ENCODE measurements around the gene MDN1. TPM values are rescaled to one million over a fixed set of nuclear protein-coding genes. Genes with fewer than 3 reads are reported as not detected.

The MDN1 gene
- total and polyA plus RNA-seq, 2 of the 8 experiments (the other 6 are each of a cell fraction or from before 2014, with no cell fraction given): 53.5 to 179 TPM

DNA sequence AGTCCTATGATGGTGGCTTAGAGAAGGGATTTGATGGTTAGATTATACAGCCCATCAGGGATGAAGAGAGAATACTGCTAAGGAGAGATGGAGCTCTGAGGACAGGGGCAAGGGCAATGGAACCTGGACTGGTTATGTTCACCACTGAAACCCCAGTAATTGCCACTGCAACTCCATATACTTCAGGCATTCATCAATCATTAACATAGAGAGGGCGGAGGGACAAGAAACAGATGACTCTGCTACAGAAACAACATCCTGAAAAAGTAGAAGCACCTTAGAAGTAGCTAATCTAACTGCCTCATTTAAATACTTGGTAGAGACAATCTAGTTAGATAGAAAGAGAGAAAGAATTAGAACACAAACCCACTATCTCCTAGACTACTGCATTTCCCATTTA is 89.8 kb downstream of the MDN1 start:
- Histone ChIP-seq H3K4ac (replicated peaks; ENCODE audit: insufficient read length, low read depth, low read length) (no peak overlapping the region), H3K27me3 (replicated peaks in 1 of 4; ENCODE audit: control insufficient read depth in 3 of 4, extremely low read depth in 1 of 4, insufficient read depth in 3 of 4, low read length in 3 of 4) (no peaks in the 10 kb centered on the region), H2BK12ac (ENCODE audit: low read depth, low read length) (no peak overlapping the region), H2BK5ac (ENCODE audit: low read depth, low read length) (no peak overlapping the region), H3K4me2 (ENCODE audit: insufficient read depth in 1 of 2, low read depth in 2 of 2, low read length in 2 of 2) (no peak overlapping the region), H3K56ac (replicated peaks; ENCODE audit: insufficient read length, low read depth, low read length) (no peak overlapping the region), H4K20me1 (replicated peaks in 1 of 2; ENCODE audit: control insufficient read depth in 1 of 2, insufficient read depth in 2 of 2, low read length in 2 of 2) (no peaks in the 10 kb centered on the region), H3K14ac (ENCODE audit: insufficient read length) (no peak overlapping the region), H2AK5ac (ENCODE audit: low read depth, low read length) (no peak overlapping the region), H3K79me2 (ENCODE audit: control insufficient read depth in 1 of 2, insufficient read depth in 2 of 2, low read length in 2 of 2) (no peaks in the 10 kb centered on the region), H2BK120ac (replicated peaks; ENCODE audit: low read depth, low read length) (no peak overlapping the region), H3K18ac (ENCODE audit: extremely low read depth, low read length) (no peak overlapping the region), H3K23me2 (ENCODE audit: low read depth, low read length) (no peaks in the 10 kb centered on the region), H2AFZ (ENCODE audit: low read length) (no peak overlapping the region), H2BK20ac (ENCODE audit: low read length) (no peak overlapping the region), H4K5ac (ENCODE audit: insufficient read length, low read depth, low read length) (no peak overlapping the region), H4K91ac (replicated peaks; ENCODE audit: insufficient read length, low read length) (no peak overlapping the region), H3K23ac (ENCODE audit: insufficient read length) (no peak overlapping the region), H3K27ac (ENCODE audit: low read depth, low read length) (no peak overlapping the region), H3K36me3 (ENCODE audit: control insufficient read depth in 2 of 4, insufficient read depth in 4 of 4, low read length in 3 of 4) (peaks cover 26 to 80% (median 69%) of the 10 kb centered on the region in 4 experiments), H3K4me1 (replicated peaks in 1 of 4; ENCODE audit: control insufficient read depth in 3 of 4, insufficient read depth in 4 of 4, low read length in 3 of 4) (no peaks in the 10 kb centered on the region), H3K9ac (replicated peaks in 1 of 4; ENCODE audit: extremely low read depth in 1 of 4, low read depth in 3 of 4, low read length in 3 of 4) (no peak overlapping the region), H2BK15ac (ENCODE audit: low read length) (no peak overlapping the region), H3K79me1 (ENCODE audit: low read depth, low read length) (no peaks in the 10 kb centered on the region; the same call in 1 of the 2 replicates), H3K4me3 (ENCODE audit: extremely low read depth in 1 of 4, insufficient read depth in 2 of 4, low read depth in 3 of 4, low read length in 4 of 4) (no peak overlapping the region), H4K8ac (ENCODE audit: extremely low read depth, insufficient read depth, low read length) (no peak overlapping the region), H3K9me3 (ENCODE audit: insufficient read depth in 2 of 2, low read depth in 1 of 2, low read length in 1 of 2) (no peaks in the 10 kb centered on the region)
- DNase-seq (ENCODE audit: low read depth in 1 of 2, low spot score in 2 of 2): no peak
- ChIA-PET CTCF (ENCODE audit: partially characterized antibody) (interaction anchor here (0.7 kb wide), 1 partner anchor 10 kb away, joined by 3 read pairs; no protein-coding TSS in a partner anchor), POLR2A (ENCODE audit: partially characterized antibody) (no interaction called here)
- 92% methylated on average over 1 of the region's 1 CpG; no CpG with 5 or more reads in 1 of the 2 experiments for WGBS, 2 experiments (ENCODE audit: extremely low coverage in 1 of 2, insufficient coverage in 1 of 2, insufficient read length in 1 of 2, insufficient replicate concordance in 2 of 2, low coverage in 1 of 2, low lambda C conversion rate in 2 of 2, missing lambda C conversion rate in 1 of 2)
- no peak for FAIRE-seq
- TF ChIP-seq TCF12 (IDR thresholded peaks at IDR 0.05; ENCODE audit: low read depth, low read length): no peak
- no peak for TF ChIP-seq POLR2A (IDR thresholded peaks at IDR 0.05; ENCODE audit: control extremely low read depth in 1 of 2, low read depth in 2 of 2, low read length in 2 of 2)
- no peak for TF ChIP-seq PHF8 (conservative IDR thresholded peaks at IDR 0.05; ENCODE audit: low read depth, low read length)
- TF ChIP-seq ZNF274 (IDR thresholded peaks at IDR 0.05; ENCODE audit: borderline replicate concordance, extremely low read depth, low read length): no peak
- TF ChIP-seq TEAD4 (IDR thresholded peaks at IDR 0.05; ENCODE audit: low read depth, low read length): no peak
- TF ChIP-seq, protein P1, sequence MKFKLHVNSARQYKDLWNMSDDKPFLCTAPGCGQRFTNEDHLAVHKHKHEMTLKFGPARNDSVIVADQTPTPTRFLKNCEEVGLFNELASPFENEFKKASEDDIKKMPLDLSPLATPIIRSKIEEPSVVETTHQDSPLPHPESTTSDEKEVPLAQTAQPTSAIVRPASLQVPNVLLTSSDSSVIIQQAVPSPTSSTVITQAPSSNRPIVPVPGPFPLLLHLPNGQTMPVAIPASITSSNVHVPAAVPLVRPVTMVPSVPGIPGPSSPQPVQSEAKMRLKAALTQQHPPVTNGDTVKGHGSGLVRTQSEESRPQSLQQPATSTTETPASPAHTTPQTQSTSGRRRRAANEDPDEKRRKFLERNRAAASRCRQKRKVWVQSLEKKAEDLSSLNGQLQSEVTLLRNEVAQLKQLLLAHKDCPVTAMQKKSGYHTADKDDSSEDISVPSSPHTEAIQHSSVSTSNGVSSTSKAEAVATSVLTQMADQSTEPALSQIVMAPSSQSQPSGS (IDR thresholded peaks at IDR 0.05; ENCODE audit: low read length): no peak
- TF ChIP-seq EZH2 (IDR thresholded peaks at IDR 0.05; ENCODE audit: low read depth, low read length, severe bottlenecking): no peak
- TF ChIP-seq FOSL1 (IDR thresholded peaks at IDR 0.05; ENCODE audit: insufficient read depth, low read depth, low read length): no peak
- TF ChIP-seq POU5F1 (IDR thresholded peaks at IDR 0.05; ENCODE audit: low read depth, low read length): no peak
- no peak for TF ChIP-seq TAF1 (IDR thresholded peaks at IDR 0.05; ENCODE audit: low read depth, low read length)
- TF ChIP-seq KDM1A (IDR thresholded peaks at IDR 0.05; ENCODE audit: borderline replicate concordance, low read length): no peak
- TF ChIP-seq GABPA (IDR thresholded peaks at IDR 0.05; ENCODE audit: borderline replicate concordance, insufficient read depth, low read length): no peak
- TF ChIP-seq BRCA1 (IDR thresholded peaks at IDR 0.05; ENCODE audit: low read depth, low read length): no peak
- TF ChIP-seq SIX5 (IDR thresholded peaks at IDR 0.05; ENCODE audit: low read depth, low read length): no peak
